ENCODE data around the gene ZC3H6.

Gene ZC3H6

GRCh38 chr2:112304298-112304941 is 29.0 kb downstream of the ZC3H6 start:
- TF ChIP-seq, protein P1, sequence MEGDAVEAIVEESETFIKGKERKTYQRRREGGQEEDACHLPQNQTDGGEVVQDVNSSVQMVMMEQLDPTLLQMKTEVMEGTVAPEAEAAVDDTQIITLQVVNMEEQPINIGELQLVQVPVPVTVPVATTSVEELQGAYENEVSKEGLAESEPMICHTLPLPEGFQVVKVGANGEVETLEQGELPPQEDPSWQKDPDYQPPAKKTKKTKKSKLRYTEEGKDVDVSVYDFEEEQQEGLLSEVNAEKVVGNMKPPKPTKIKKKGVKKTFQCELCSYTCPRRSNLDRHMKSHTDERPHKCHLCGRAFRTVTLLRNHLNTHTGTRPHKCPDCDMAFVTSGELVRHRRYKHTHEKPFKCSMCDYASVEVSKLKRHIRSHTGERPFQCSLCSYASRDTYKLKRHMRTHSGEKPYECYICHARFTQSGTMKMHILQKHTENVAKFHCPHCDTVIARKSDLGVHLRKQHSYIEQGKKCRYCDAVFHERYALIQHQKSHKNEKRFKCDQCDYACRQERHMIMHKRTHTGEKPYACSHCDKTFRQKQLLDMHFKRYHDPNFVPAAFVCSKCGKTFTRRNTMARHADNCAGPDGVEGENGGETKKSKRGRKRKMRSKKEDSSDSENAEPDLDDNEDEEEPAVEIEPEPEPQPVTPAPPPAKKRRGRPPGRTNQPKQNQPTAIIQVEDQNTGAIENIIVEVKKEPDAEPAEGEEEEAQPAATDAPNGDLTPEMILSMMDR (IDR thresholded peaks at IDR 0.05; ENCODE audit: borderline replicate concordance, control extremely low read depth, extremely low read depth, insufficient read depth, missing control alignments): no peak
- in situ Hi-C loops (cut with MboI; ENCODE audit: low sequenced_read_pairs, unreplicated experiment): no loop called here

DNA sequence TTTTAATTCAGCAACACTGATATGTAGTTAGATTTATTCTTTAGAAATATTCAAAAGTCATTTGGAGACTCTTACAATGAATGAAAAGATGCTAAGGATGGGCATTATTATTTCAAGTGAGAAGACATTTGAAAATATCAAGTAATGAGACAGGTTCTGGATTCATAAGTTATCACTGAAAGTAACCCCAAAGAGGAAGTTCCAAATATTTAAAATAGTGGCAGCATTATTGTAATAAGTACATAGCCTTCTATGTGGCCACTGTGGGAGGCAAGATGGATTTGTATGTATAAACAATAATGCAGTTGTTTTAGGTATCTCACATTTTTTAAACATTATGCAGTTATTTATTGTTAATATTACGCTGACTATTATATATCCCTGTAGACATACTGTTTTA is 29.7 kb downstream of the ZC3H6 start:
- in situ Hi-C loops (cut with MboI; ENCODE audit: low sequenced_read_pairs, unreplicated experiment): no loop called here

More at GRCh38 chr2:112304298-112304941, 29.0 kb downstream of the ZC3H6 start:
- peak; percentile 33 for DNase-seq (ENCODE audit: low spot score)

DNA sequence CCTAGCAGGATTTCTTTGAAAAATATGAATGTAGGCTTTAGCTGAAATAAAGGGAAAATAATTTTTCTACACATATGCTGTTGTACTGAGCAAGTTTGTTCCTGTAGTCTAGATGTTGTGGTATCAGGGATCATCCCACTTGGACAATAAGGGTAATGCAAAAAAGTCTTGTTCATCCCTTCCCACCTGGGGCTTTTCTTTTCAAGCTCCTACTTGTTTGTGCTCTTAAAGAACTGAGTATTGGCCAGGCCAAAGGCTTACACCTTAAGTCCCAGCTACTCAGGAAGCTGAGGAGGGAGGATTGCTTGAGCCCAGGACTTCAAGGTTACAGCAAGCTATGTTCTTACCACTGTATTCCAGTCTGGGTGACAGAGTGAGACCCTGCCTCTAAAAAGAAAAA is 35.5 kb downstream of the ZC3H6 start:
- DNase-seq (ENCODE audit: low spot score): no peak
- TF ChIP-seq, protein P1 (IDR thresholded peaks at IDR 0.05; ENCODE audit: borderline replicate concordance, control extremely low read depth, extremely low read depth, insufficient read depth, missing control alignments): no peak
- in situ Hi-C loops (cut with MboI; ENCODE audit: low sequenced_read_pairs, unreplicated experiment): no loop called here

More for the DNA sequence above, 29.7 kb downstream of the ZC3H6 start:
- TF ChIP-seq, protein P1 (IDR thresholded peaks at IDR 0.05; ENCODE audit: borderline replicate concordance, control extremely low read depth, extremely low read depth, insufficient read depth, missing control alignments): no peak
- DNase-seq (ENCODE audit: low spot score): no peak

DNA sequence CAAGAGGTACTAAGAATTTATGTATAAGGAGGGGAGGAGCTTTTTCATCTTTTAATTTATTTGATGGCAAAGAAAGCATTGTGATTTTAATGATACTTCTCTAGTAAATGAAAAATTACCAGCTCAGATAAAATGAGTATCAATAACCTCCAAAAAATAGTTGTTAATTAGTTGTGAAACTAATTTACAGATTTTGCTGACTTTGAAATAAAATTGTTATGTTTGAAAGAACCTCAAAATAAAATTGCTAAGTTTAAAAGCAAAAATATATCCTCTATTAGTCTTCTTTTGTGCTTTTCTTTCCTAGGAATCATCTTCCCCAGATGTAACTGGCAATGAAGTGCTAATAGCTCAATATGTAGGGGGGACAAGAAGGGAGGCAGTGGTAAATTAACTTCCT is 36.5 kb downstream of the ZC3H6 start:
- in situ Hi-C loops (cut with MboI; ENCODE audit: low sequenced_read_pairs, unreplicated experiment): no loop called here
- TF ChIP-seq, protein P1 (IDR thresholded peaks at IDR 0.05; ENCODE audit: borderline replicate concordance, control extremely low read depth, extremely low read depth, insufficient read depth, missing control alignments): no peak

DNA sequence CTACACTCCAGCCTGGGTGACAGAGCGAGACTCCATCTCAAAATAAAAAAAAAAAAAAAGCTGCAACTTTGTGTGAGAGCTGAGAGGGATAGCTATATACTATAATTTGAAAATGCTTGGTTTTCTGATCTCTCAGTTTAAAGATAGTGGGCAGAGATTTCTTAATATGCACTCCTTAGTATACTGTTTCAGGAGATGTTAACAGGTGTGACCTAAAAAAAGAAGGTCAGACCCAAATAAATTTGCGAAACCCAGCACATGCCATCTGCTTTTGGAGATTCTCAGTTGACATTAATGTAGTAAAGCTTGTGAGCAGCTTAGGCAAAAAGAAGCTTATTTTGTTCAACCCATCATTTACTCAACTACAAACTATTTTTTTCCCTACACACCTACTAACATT is 37.4 kb downstream of the ZC3H6 start:
- TF ChIP-seq, protein P1 (IDR thresholded peaks at IDR 0.05; ENCODE audit: borderline replicate concordance, control extremely low read depth, extremely low read depth, insufficient read depth, missing control alignments): no peak
- no peak for DNase-seq (ENCODE audit: low spot score)
- in situ Hi-C loops (cut with MboI; ENCODE audit: low sequenced_read_pairs, unreplicated experiment): no loop called here

More for the DNA sequence above, 36.5 kb downstream of the ZC3H6 start:
- DNase-seq (ENCODE audit: low spot score): no peak

GRCh38 chr2:112314856-112315255 is 39.5 kb downstream of the ZC3H6 start:
- TF ChIP-seq, protein P1 (IDR thresholded peaks at IDR 0.05; ENCODE audit: borderline replicate concordance, control extremely low read depth, extremely low read depth, insufficient read depth, missing control alignments): no peak
- in situ Hi-C loops (cut with MboI; ENCODE audit: low sequenced_read_pairs, unreplicated experiment): no loop called here
- no peak for DNase-seq (ENCODE audit: low spot score)
